Measurements from ENCODE around the gene MYB.

MYB gene

GRCh38 chr6:135217663-135218062 is 36.6 kb downstream of the MYB start:
- DNase-seq = no peak
- ATAC-seq = no peak
- H3K9me3 Mint-ChIP-seq = no peaks in the 10 kb centered on the region
- peaks cover 14% of the 10 kb centered on the region for H3K4me1 Mint-ChIP-seq
- no peaks in the 10 kb centered on the region for H3K27me3 Mint-ChIP-seq
- H3K4me3 Mint-ChIP-seq = no peak overlapping the region
- no peak overlapping the region for H3K27ac Mint-ChIP-seq

DNA sequence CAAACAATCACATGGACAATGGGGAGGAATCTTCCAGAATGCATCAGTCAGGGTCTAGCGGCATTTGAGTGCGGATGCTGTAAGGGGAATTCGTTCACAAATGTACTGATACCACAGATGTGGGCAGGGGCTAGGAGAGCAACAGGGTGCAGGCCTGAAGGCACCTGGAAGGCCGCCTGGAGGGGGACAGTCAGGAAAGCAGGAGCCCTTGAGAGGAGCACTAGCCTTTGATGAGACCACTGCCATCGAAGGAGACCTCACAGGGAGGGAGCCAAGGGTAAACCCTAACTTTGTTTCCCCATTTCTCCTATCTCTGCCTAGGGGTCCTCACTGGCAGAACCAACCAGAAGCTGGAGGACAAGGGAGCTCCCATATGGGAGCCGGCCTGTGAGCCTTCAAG is 38.2 kb downstream of the MYB start:
- no peaks in the 10 kb centered on the region for H3K9me3 Mint-ChIP-seq
- no peak for ATAC-seq

DNA sequence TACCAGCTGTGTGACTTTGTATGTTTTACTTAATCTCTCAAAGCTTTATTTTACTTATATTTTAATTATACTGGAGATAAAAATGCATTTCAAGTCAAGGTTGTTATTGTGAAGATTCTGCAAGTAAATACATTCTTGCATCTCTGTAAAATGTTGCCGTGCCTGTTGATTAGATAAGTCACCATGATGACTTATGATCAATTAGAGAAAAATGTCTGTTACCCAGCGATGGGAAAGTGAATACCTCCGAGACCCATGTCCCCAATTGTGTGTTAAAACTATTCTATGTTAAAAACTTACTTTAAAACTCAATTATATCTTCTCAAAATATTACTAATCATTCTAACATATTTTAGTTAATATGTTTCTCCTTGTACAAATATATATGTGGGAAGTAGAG is 39.9 kb downstream of the MYB start:
- H3K4me3 Mint-ChIP-seq = no peak overlapping the region
- H3K27me3 Mint-ChIP-seq = no peaks in the 10 kb centered on the region
- no peak for ATAC-seq
- no peak overlapping the region for H3K27ac Mint-ChIP-seq
- DNase-seq = no peak
- H3K9me3 Mint-ChIP-seq = no peaks in the 10 kb centered on the region
- peaks cover 19% of the 10 kb centered on the region for H3K4me1 Mint-ChIP-seq

More for the DNA sequence above, 38.2 kb downstream of the MYB start:
- DNase-seq = no peak
- Mint-ChIP-seq H3K4me1 (peaks cover 25% of the 10 kb centered on the region), H3K4me3 (no peak overlapping the region), H3K27me3 (no peaks in the 10 kb centered on the region), H3K27ac (no peak overlapping the region)

DNA sequence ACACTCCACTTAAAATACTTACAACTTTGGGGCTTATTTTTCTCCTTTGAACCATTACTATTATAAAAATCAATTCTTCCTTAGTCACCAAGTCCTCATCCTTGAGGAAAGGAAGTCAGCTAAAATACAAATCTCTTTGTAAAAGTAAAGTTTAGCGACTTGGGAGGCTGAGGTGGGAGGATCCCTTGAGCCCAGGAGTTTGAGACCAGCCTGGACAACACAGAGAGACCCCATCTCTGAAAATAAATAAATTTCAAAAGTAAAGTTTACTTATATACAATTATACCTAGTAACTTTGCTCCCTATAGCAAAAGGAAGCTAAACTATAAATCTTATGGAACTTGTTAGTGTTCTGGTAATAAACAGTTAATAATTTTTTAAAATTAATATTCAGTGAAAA is 40.4 kb downstream of the MYB start:
- Mint-ChIP-seq H3K27me3 (no peaks in the 10 kb centered on the region), H3K9me3 (no peaks in the 10 kb centered on the region), H3K27ac (no peak overlapping the region), H3K4me1 (peaks cover 19% of the 10 kb centered on the region), H3K4me3 (no peak overlapping the region)
- ATAC-seq (no peak), DNase-seq (no peak)

DNA sequence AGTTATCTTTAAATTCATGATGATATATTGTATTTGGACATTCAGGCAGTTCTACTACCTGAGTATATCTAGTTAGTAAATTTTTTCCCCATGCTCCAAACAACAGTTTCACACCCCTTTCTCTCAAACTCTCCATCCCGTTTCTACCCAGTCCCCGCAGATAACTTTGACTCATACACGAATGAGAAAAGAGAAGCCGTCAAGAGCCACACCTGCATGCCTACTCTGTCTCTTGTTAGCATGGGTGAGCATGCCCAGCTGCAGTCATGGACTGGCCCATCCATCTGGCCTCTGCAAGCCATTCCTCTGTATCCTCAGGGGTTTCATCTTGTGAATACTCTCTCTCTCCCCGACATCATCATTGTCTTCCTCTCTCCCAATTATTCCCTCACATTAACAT is 41.5 kb downstream of the MYB start:
- ATAC-seq = no peak
- no peak overlapping the region for H3K4me3 Mint-ChIP-seq

DNA sequence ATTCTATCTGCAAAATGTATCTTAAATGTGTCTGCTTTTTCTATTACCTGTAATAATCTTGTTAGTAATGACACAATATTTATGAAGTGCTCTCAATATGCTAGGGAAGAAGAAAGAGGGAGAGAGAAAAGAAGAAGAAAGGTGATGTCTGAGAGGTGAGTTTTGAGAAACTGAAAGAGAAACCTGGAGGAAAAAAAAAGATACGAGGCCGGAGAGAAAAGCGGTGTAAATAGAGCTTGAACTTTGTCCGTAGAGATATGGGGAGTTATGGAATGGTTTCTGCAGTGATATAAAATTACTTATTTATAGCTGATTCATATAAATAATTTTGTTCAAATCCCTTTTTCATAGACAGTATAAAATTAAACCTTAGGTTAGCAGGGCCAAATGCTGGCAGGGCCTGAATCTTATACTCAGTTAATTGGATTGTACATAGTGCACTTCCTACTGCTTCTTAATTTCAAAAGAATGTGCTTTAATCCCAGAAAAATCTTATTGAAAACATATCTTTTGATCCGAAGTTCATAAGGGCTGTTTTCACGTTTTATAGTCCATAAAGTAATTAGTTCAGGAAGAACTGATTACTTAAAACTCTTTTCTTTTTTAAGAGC is 43.0 kb downstream of the MYB start:
- H3K27me3 Mint-ChIP-seq = no peaks in the 10 kb centered on the region
- peaks cover 38% of the 10 kb centered on the region for H3K4me1 Mint-ChIP-seq
- ATAC-seq (no peak), DNase-seq (no peak)
- H3K4me3 Mint-ChIP-seq = peak overlapping the region; percentile 62 to 73
- H3K27ac Mint-ChIP-seq = peak overlapping the region; percentile 49 to 59
- no peaks in the 10 kb centered on the region for H3K9me3 Mint-ChIP-seq

More for the DNA sequence above, 41.5 kb downstream of the MYB start:
- no peaks in the 10 kb centered on the region for H3K9me3 Mint-ChIP-seq
- peaks cover 31% of the 10 kb centered on the region for H3K4me1 Mint-ChIP-seq
- no peak for DNase-seq
- H3K27ac Mint-ChIP-seq = peak overlapping the region in 1 of 2 donors; percentile 13
- no peaks in the 10 kb centered on the region for H3K27me3 Mint-ChIP-seq

GRCh38 chr6:135225911-135226310 is 44.8 kb downstream of the MYB start:
- Mint-ChIP-seq H3K4me3 (no peak overlapping the region), H3K27me3 (no peaks in the 10 kb centered on the region), H3K4me1 (peaks cover 40% of the 10 kb centered on the region), H3K9me3 (no peaks in the 10 kb centered on the region), H3K27ac (no peak overlapping the region)
- no peak for ATAC-seq
- DNase-seq = no peak

- DNase-seq = no peak
- no peak overlapping the region for H3K27ac Mint-ChIP-seq
- H3K4me3 Mint-ChIP-seq = no peak overlapping the region
- H3K27me3 Mint-ChIP-seq = no peaks in the 10 kb centered on the region
- peak; percentile 67 for ATAC-seq
- H3K9me3 Mint-ChIP-seq = no peaks in the 10 kb centered on the region
- H3K4me1 Mint-ChIP-seq = peaks cover 47% of the 10 kb centered on the region
These were observed 45.4 kb downstream of the MYB start for GRCh38 chr6:135226537-135226936.

- H3K27me3 Mint-ChIP-seq = no peaks in the 10 kb centered on the region
- ATAC-seq = no peak
These were observed 46.2 kb downstream of the MYB start for GRCh38 chr6:135227349-135227748.

DNA sequence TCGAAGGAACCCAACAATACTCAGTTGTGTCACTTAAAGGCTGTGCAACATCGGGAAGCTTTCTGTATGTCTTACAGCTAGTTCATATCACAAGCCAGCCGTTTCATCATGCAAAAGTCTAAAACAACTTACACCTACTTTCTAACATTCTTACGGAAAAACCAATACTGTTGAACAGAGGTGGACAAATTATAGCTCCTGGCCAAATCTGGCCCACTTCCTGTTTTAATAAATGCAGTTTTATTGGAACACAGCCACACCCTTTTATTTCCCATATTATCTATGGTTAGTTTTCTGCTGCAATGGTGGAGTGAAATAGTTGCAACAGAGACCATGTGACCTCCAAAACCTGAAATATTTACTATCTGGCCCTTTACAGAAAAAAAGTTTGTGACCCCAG is 46.6 kb downstream of the MYB start:
- H3K9me3 Mint-ChIP-seq = no peaks in the 10 kb centered on the region
- ATAC-seq = no peak
- H3K27me3 Mint-ChIP-seq = no peaks in the 10 kb centered on the region
- no peak for DNase-seq
- no peak overlapping the region for H3K4me3 Mint-ChIP-seq
- H3K27ac Mint-ChIP-seq = no peak overlapping the region
- H3K4me1 Mint-ChIP-seq = peaks cover 47% of the 10 kb centered on the region

More at GRCh38 chr6:135227349-135227748, 46.2 kb downstream of the MYB start:
- Mint-ChIP-seq H3K27ac (no peak overlapping the region), H3K4me3 (no peak overlapping the region), H3K4me1 (peaks cover 51% of the 10 kb centered on the region), H3K9me3 (no peaks in the 10 kb centered on the region)
- DNase-seq = no peak

DNA sequence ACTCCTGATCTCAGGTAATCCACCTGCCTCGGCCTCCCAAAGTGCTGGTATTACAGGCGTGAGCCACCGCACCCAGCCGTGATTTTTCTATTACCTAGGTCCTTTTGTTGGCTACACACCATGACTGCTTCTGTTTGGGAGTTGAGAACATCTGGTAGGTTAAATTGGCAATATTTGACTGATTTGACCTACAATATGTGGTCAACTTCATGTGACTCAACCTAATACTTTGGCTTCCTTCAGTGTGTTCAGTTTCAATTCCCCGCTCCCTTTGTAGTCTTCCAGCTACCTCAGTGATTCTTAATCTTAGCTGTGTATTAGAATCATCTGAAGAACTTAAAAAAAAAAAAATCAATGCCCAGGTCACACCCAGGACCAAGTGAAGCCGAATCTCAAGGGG is 47.4 kb downstream of the MYB start:
- peak; percentile 29 for ATAC-seq
- H3K4me1 Mint-ChIP-seq = peaks cover 40% of the 10 kb centered on the region

GRCh38 chr6:135229996-135230395 is 48.9 kb downstream of the MYB start:
- no peak overlapping the region for H3K4me3 Mint-ChIP-seq
- H3K4me1 Mint-ChIP-seq = peaks cover 41% of the 10 kb centered on the region
- ATAC-seq (no peak), DNase-seq (no peak)
- H3K27ac Mint-ChIP-seq = no peak overlapping the region
- no peaks in the 10 kb centered on the region for H3K9me3 Mint-ChIP-seq
- no peaks in the 10 kb centered on the region for H3K27me3 Mint-ChIP-seq

More for the DNA sequence above, 47.4 kb downstream of the MYB start:
- Mint-ChIP-seq H3K27ac (peak overlapping the region in 1 of 2 donors; percentile 23), H3K27me3 (no peaks in the 10 kb centered on the region), H3K4me3 (no peak overlapping the region), H3K9me3 (no peaks in the 10 kb centered on the region)
- no peak for DNase-seq

GRCh38 chr6:135230711-135231468 is 49.8 kb downstream of the MYB start:
- DNase-seq = no peak
- ATAC-seq = no peak
- peaks cover 41% of the 10 kb centered on the region for H3K4me1 Mint-ChIP-seq
- peak overlapping the region; percentile 9 to 30 for H3K27ac Mint-ChIP-seq
- no peak overlapping the region for H3K4me3 Mint-ChIP-seq
- no peaks in the 10 kb centered on the region for H3K9me3 Mint-ChIP-seq
- no peaks in the 10 kb centered on the region for H3K27me3 Mint-ChIP-seq

DNA sequence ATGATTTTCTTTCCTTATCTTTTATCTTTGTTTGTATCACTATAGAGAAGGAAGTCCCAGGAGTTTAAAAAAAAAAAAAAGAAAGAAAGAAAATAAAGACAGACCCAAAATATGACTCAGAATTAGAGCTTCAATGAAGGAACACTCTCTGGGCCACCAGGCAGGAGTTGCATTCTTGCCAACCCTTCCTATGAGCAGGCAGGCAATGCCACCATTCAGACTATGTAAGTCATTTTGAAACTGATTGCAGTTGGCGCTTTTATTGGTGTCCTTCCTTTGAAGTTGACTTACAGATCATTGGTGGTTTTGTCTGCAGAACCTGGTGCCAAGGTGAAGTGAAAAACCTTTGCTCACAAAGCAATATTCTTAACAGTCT is 50.3 kb downstream of the MYB start:
- DNase-seq (peak in 1 of 2 donors; percentile 41), ATAC-seq (peak; percentile 80)
- Mint-ChIP-seq H3K27me3 (no peaks in the 10 kb centered on the region), H3K4me3 (no peak overlapping the region), H3K9me3 (no peaks in the 10 kb centered on the region), H3K4me1 (peaks cover 44% of the 10 kb centered on the region), H3K27ac (peak overlapping the region in 1 of 2 donors; percentile 30)

DNA sequence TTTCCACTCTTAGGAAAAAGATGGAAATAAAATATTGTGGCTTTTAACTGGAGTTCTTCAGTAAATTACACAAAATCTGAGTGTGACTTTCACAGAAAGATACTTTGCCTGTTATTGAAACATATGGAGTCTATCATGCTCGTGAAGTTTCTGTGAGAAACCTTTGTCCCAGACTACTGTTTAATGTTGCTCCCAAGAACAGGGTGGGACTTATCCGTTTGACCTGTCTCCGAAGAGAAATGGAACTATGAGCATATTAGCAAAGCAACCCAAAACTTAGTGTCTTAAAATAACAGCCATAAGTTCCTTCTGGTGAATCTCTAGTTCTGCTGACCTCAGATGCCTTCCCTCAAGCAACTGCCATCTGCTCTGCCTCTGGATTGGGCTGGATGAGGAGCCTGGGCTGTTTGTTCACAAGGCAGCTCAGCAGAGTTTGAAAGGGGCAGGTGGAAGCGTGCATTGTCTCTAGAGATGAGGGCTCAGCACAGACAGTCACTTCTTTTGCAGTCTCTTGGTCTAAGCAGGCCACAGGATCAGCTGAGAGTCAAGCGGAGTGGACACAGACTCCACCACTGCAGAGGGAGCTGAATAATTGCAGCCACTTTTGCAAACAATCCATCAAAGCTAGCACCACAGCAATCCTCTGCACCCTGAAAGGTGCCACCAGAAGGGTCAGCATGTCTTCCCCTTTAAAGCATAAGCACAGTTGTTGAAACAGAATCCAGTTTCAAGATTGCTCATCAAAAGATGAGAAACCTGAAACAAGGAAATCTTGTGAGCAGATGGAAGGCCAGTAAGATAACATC is 52.8 kb downstream of the MYB start:
- H3K9me3 Mint-ChIP-seq = no peaks in the 10 kb centered on the region
- H3K4me3 Mint-ChIP-seq = no peak overlapping the region
- DNase-seq = no peak
- peak; percentile 32 for ATAC-seq
- peak overlapping the region in 1 of 2 donors; percentile 57 for H3K27ac Mint-ChIP-seq
- H3K27me3 Mint-ChIP-seq = no peaks in the 10 kb centered on the region
- H3K4me1 Mint-ChIP-seq = peaks cover 29% of the 10 kb centered on the region

GRCh38 chr6:135234492-135234780 is 53.3 kb downstream of the MYB start:
- Mint-ChIP-seq H3K9me3 (no peaks in the 10 kb centered on the region), H3K4me1 (peaks cover 29% of the 10 kb centered on the region), H3K27ac (no peak overlapping the region), H3K4me3 (no peak overlapping the region), H3K27me3 (no peaks in the 10 kb centered on the region)
- no peak for DNase-seq
- ATAC-seq = no peak
